Measurements from ENCODE around the gene ITGA1. TPM values are rescaled to one million over a fixed set of nuclear protein-coding genes. Genes with fewer than 3 reads are reported as not detected.

ITGA1 gene
- total and polyA plus RNA-seq, 2 of the 8 experiments (the other 6 are each of a cell fraction or from before 2014, with no cell fraction given), result 2.3 to 9.0 TPM

DNA sequence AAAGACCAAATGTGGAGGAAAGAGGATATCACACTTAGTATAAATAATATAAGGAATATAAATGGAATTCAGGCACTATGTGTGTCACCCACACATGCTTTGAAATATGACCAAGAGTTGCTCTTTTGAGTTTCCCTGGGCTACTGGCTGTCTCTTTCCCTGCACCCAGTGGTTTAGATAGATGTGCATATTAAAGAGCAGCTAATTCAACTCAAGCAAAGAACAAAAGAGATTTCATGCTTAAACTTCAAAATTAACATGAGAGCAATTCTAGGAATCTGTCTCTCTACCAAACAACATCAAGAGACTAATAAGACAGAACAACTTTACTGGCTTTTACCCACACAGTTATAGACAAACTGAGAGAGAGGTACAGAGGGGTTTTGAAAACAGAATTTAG is 38.0 kb upstream of the ITGA1 start (continued):
- TF ChIP-seq JUN (IDR thresholded peaks at IDR 0.05; ENCODE audit: low read depth, low read length), result no peak
- no peak for TF ChIP-seq NANOG (IDR thresholded peaks at IDR 0.05; ENCODE audit: insufficient read depth, low read depth, low read length, poor library complexity, severe bottlenecking)
- no peak for TF ChIP-seq TEAD4 (IDR thresholded peaks at IDR 0.05; ENCODE audit: low read depth, low read length)
- no peak for TF ChIP-seq SIRT6 (IDR thresholded peaks at IDR 0.05; ENCODE audit: low read length)
